Epithelial cell of esophagus (primary cell): ENCODE results near the gene UBR7.
"Not testable (repeated sequence)": the region's sequence is repeated elsewhere in the genome, so short reads cannot be mapped to it uniquely, and the experiment has no call there.

Source experiments
- DNase-seq: peaks from one replicate; pipeline ENCODE4 v3.0.0; 2010; ENCODE audit warnings: low read depth
- H3K4me3 ChIP-seq: 2 replicates; pipeline ENCODE4 v1.5.1; 2011; ENCODE audit warnings: mild to moderate bottlenecking, low read length, control low read depth
- TF ChIP-seq, protein P1 (sequence below): IDR thresholded peaks from 2 replicates; pipeline ENCODE4 v1.5.1; 2011; ENCODE audit warnings: low read depth, mild to moderate bottlenecking, low read length, control low read depth, inconsistent platforms; ENCODE audit not compliant: insufficient read depth; ENCODE audit errors: missing control alignments

Gene UBR7, protein sequence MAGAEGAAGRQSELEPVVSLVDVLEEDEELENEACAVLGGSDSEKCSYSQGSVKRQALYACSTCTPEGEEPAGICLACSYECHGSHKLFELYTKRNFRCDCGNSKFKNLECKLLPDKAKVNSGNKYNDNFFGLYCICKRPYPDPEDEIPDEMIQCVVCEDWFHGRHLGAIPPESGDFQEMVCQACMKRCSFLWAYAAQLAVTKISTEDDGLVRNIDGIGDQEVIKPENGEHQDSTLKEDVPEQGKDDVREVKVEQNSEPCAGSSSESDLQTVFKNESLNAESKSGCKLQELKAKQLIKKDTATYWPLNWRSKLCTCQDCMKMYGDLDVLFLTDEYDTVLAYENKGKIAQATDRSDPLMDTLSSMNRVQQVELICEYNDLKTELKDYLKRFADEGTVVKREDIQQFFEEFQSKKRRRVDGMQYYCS

GRCh38 chr14:93206793-93207467 lies at the start of gene UBR7, which contains the start of gene GON7:
UBR7 (plus strand) TSS chr14:93207256; CDS start chr14:93207292, 36 bp downstream.
GON7 (minus strand) TSS chr14:93207065; CDS start chr14:93207037, 28 bp downstream.
- TF ChIP-seq, protein P1, sequence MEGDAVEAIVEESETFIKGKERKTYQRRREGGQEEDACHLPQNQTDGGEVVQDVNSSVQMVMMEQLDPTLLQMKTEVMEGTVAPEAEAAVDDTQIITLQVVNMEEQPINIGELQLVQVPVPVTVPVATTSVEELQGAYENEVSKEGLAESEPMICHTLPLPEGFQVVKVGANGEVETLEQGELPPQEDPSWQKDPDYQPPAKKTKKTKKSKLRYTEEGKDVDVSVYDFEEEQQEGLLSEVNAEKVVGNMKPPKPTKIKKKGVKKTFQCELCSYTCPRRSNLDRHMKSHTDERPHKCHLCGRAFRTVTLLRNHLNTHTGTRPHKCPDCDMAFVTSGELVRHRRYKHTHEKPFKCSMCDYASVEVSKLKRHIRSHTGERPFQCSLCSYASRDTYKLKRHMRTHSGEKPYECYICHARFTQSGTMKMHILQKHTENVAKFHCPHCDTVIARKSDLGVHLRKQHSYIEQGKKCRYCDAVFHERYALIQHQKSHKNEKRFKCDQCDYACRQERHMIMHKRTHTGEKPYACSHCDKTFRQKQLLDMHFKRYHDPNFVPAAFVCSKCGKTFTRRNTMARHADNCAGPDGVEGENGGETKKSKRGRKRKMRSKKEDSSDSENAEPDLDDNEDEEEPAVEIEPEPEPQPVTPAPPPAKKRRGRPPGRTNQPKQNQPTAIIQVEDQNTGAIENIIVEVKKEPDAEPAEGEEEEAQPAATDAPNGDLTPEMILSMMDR = peak; percentile 31
- peak; percentile 99 for DNase-seq
- peak within 1 kb of the TSS; percentile 91 for H3K4me3 ChIP-seq

GRCh38 chr14:93158349-93158748 lies 48.7 kb upstream of the UBR7 start:
- not testable (repeated sequence) for DNase-seq, H3K4me3 ChIP-seq

GRCh38 chr14:93159625-93160352 lies 47.3 kb upstream of the UBR7 start:
- not testable (repeated sequence) for DNase-seq

GRCh38 chr14:93160353-93160801 lies 46.7 kb upstream of the UBR7 start:
- TF ChIP-seq, protein P1 = peak; percentile 61
- peak; percentile 40 for DNase-seq
- no peak overlapping the region for H3K4me3 ChIP-seq

More at GRCh38 chr14:93159625-93160352, 47.3 kb upstream of the UBR7 start:
- not testable (repeated sequence) for H3K4me3 ChIP-seq

GRCh38 chr14:93161411-93161940 lies 45.6 kb upstream of the UBR7 start:
- TF ChIP-seq, protein P1 = no peak
- no peak overlapping the region for H3K4me3 ChIP-seq
- DNase-seq = no peak

DNA sequence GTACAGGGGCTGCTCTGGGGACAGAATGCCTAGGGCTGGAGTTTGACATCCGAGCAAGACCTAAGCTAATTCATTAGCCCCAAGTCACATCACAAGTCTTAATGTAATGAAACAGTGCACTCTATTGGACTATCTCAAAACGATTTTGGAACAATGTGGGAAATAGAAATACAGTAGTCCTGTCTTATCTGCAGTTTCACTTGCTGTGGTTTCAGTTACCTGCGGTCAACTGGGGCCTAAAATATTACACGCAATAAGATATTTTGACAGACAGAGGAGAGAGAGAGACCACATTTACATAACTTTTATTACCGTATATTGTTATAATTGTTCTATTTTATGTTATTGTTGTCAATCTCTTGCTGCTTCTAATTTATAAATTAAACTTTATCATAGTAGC lies 43.5 kb upstream of the UBR7 start:
- TF ChIP-seq, protein P1 = no peak
- no peak overlapping the region for H3K4me3 ChIP-seq
- no peak for DNase-seq

- not testable (repeated sequence) for H3K4me3 ChIP-seq, DNase-seq
These were observed 41.5 kb upstream of the UBR7 start for GRCh38 chr14:93165271-93166265.

GRCh38 chr14:93168610-93169009 lies 38.4 kb upstream of the UBR7 start:
- not testable (repeated sequence) for DNase-seq, H3K4me3 ChIP-seq

- not testable (repeated sequence) for DNase-seq, H3K4me3 ChIP-seq
These were observed 37.4 kb upstream of the UBR7 start for GRCh38 chr14:93169619-93170018.

- not testable (repeated sequence) for H3K4me3 ChIP-seq, DNase-seq
These were observed 36.9 kb upstream of the UBR7 start for GRCh38 chr14:93170141-93170540.
